GM19372 (cell line): ENCODE data around the gene CENPB.
A peak's percentile ranks its signal among the peaks of the same experiment; 100 is the strongest.
"Not testable (repeated sequence)": the region's sequence is repeated elsewhere in the genome, so short reads cannot be mapped to it uniquely, and the experiment has no call there.

Source experiments
- ATAC-seq: cut with Tn5 transposase; IDR thresholded peaks from one replicate; pipeline ENCODE4 v1.9.1; 2021; ENCODE audit warnings: mild to moderate bottlenecking, low read depth, moderate library complexity; ENCODE audit not compliant: unreplicated experiment

The CENPB gene, protein sequence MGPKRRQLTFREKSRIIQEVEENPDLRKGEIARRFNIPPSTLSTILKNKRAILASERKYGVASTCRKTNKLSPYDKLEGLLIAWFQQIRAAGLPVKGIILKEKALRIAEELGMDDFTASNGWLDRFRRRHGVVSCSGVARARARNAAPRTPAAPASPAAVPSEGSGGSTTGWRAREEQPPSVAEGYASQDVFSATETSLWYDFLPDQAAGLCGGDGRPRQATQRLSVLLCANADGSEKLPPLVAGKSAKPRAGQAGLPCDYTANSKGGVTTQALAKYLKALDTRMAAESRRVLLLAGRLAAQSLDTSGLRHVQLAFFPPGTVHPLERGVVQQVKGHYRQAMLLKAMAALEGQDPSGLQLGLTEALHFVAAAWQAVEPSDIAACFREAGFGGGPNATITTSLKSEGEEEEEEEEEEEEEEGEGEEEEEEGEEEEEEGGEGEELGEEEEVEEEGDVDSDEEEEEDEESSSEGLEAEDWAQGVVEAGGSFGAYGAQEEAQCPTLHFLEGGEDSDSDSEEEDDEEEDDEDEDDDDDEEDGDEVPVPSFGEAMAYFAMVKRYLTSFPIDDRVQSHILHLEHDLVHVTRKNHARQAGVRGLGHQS

DNA sequence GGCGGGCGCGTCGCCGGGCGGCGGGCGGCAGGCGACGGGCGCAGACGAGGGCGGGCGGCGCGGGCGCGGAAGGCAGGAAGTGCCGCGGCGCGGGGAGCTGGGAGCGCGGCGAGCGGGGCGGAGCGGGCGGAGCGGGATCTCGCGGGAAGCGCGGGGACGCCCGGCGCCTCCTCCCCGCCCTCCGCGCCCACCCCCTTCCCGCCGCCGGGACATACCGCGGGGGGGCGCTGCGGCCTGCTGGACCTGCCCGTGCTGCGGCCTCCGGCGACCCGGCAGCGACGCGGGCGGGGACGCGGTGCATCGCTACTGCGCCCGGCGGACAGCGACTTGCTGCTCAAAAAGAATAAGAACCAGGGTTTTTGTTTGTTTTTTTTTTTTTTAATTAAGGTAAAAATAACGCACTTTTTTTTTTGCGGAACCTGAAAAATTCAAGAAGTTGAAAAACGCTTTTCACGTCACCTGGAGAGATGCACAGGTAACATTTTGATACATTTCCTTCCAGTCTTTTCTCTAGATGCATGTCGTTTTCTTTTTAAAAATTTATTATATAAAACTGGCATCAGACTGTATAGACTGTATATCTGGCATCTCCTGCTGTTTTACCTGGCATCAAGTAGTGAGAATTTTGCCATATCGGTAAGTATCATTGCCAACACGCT is at the start of gene CENPB:
Gene CENPB, minus strand, starts transcription at position 76 of the 659 bp plus-strand sequence. CDS start 257 bp downstream, outside the sequence.
- peak; percentile 79 for ATAC-seq

DNA sequence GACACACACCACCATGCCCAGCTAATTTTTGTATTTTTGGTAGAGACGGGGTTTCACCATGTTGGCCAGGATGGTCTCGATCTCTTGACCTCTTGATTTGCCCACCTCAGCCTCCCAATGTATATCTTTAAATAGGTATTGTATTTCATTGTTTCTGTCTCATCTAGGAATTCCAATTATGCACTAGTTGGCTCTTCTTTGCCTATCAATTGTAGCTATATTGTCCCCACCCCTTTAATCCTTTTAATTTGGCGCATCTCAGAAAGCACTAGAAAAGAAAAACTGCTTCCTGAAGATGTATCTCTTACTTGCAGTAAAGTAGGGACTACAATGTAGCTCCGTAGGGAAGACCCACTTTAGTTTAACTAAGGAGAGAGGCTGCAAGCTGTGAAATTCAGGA is 49.6 kb upstream of the CENPB start:
- ATAC-seq = no peak

DNA sequence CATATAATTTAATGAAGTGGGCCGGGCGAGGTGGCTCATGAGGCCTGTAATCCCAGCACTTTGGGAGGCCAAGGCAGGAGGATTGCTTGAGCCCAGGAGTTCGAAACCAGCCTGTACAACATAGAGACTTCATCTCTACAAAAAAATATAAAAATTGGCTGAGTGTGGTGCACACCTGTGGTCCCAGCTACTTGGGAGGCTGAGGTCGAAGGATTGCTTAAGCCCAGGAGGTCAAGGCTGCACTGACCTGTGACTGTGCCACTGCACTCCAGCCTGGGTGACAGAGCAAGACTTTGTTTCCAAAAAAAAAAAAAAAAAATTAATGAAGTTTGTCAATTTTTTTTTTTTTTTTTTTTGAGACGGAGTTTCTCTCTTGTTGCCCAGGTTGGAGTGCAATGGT is 43.4 kb upstream of the CENPB start:
- ATAC-seq = not testable (repeated sequence)

DNA sequence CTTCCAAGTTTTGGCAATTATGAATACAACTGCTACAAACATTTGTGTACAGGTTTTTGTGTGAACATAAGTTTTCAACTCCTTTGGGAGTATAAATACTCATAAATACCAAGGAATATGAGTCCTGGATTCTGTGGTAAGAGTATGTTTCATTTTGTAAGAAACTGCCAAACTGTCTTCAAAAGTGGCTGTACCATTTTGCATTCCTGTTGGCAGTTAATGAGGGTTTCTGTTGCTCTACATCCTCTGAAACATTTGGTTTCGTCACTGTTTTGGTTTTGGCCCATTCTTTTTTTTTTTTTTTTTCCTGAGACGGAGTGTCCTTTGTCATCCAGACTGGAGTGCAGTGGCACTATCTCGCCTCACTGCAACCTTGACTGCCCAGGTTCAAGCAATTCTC is 42.3 kb upstream of the CENPB start:
- ATAC-seq = no peak

DNA sequence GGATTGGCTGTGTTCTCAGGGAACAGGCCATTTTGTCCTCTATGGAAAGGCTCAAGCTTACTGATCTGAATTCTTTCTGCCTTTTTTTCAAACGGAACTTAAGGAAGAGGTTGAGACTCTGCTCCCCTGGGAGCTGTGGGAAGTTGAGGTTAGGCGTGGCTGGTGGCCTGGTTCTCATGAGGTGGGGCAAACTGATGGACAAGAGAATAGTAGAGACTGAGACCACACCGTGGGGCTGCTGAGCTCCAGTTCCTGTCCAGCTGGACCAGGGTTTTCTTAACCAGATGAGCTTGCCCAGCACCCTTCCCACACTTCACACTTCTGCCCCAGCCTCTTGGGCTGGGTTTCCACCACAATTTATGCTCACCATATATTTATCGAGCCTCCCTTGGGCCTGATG is 39.9 kb upstream of the CENPB start:
- ATAC-seq = no peak

DNA sequence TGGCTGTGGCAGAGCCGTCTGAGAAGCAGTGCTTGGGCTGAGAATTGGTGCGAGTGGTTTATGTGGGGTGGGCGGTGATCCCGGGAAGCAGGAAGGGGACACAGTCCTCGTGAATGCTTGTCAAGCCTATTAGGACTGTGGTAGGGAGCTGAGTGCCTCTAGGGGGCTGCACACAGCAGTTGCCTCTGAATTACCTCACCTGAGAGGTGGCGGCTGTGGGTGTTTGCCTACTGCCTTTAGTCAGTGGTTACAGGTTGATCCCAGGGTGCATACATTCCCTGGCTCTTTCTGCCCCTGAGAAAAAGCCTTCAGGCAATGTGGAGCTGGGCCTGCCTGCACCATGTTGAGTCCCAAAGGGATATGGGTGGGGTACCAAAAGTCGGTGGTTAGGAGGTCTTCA is 39.0 kb upstream of the CENPB start:
- ATAC-seq = no peak

DNA sequence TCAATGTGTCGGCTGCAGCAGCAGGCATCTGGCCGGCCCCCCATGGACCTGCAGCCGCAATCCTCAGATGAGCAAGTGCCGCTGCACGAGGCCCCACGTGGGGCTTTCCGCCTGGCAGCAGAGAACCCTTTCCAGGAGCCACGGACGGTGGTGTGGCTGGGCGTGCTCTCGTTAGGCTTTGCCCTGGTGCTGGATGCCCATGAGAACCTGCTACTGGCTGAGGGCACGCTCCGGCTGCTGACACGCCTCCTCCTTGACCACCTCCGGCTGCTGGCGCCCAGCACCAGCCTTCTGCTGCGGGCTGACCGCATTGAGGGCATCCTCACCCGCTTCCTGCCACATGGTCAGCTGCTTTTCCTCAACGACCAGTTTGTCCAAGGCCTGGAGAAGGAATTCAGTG is 37.3 kb upstream of the CENPB start:
- no peak for ATAC-seq

DNA sequence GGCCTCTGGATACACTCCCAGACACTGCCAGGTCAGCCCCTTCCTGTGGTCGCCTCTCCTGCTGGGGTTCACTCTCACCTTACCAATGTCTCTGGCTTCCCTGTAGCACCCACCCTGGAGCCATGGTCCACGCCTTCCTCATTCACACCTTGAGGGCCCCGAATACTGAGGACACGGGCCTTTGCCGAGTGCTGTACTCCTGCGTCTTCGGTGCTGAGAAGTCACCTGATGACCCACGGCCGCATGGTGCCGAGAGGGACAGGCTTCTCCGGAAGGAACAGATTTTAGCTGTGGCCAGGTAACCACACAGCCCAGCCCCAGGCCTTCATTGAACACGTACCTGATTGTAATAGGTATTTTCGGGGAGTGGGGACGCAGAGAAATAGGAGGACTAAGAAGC is 35.5 kb upstream of the CENPB start:
- ATAC-seq = no peak

DNA sequence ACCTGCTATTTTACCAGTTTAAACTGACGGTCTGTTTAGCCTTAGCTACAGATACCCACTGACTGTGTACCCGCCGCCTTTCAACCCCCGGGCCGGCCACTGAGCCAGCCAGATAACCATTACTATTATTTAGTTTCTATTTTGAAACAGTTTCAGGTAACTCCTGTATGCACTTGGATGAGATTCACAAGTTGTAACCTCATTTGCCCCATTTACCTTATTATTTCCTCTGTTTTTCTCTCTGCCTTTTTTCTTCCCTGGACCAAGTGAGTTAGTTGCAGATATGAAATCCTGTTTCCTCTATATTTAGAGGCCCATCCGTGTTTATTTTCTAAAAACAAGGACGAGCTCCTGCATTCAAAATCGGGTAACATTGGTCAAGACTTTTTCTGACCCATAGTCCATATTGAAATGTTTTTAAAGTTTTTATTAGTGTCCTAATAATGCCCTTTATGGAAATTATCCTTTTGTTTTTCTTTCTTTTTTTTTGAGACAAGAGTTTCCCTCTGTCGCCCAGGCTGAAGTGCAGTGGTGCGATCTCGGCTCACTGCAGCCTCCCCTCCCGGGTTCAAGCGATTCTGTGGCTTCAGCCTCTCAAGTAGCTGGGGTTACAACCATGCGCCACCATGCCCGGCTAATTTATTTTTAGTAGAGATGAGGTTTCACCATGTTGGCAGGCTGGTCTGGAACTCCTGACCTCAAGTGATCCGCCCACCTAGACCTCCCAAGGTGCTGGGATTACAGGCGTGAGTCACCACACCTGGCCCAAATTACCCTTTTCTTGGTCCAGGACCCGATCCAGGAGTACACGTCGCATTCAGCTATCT is 34.6 kb upstream of the CENPB start:
- ATAC-seq = no peak

DNA sequence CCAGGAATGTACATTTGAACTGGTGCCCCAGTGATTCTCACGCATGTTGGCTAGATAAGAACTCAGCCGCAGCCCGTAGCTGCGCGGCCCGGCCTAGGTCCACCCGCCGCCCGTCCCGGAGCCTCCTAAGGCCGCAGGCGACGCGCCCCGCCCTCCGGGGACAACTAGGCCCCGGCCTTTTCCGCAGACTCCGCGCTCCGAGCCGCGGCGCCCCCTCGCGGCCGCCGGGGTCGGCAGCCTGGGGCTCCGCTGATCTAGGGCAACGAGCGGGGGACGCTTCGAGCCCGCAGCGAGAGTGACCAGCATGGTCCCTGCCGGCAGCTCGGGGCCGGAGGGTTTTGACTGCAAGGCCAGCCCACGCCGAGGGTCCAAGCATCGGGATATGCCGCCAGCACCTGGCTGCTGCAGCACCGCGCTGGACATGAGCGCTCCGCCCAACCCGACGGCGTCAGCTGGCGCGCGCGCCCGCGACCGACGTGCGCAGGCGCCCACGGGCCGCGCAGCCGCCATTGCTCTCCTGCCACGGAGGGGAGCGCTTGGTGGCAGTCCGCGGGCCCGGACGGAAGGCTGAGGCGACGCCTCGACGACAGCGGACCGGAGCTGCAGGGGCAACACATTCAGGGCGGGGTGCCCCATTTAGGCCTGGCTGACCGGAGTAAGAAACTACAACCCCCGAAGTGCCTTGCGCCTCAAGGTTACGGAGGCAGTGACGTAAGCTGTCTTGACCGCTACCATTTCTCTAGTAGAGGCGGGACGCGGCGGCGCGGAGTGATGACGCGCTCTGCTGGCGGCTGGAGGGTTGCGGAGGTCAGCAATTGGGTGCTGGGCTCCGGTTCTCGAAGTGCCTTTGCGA is 33.7 kb upstream of the CENPB start, which contains the start of gene AP5S1:
Gene AP5S1, plus strand, starts transcription at position 500 of the 853 bp plus-strand sequence. CDS start 1,571 bp downstream, outside the sequence.
- ATAC-seq = peak; percentile 85

DNA sequence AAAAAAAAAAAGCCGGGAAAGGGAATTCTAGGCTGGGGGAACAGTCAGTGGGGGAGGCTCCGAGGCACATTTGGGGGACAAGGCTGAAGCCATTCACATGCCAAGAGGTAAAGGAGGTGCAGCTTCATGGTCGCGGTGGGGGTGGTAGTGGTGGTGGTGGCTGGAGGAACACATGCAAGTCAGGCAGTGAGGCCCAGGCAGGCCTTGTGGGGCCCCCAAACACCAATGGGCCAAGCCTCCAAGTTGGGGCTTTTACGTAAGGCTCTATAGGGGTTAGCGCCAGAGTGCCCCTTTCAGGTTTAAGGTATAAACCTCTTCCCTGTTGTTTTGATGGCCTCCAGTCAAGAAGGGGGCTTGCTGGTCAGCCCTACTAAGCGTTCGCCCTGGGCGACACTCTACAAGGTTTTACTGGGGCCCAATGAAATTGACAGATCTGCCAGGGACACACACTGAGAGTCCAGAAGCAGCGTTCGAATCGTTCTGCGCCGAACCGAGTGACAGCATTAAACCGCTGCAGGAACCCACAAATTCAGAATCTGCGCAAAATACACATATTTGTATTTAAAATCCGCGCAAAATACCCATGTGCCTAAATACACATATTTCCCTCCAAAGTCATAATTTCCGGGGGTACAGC is 33.0 kb upstream of the CENPB start:
- no peak for ATAC-seq

DNA sequence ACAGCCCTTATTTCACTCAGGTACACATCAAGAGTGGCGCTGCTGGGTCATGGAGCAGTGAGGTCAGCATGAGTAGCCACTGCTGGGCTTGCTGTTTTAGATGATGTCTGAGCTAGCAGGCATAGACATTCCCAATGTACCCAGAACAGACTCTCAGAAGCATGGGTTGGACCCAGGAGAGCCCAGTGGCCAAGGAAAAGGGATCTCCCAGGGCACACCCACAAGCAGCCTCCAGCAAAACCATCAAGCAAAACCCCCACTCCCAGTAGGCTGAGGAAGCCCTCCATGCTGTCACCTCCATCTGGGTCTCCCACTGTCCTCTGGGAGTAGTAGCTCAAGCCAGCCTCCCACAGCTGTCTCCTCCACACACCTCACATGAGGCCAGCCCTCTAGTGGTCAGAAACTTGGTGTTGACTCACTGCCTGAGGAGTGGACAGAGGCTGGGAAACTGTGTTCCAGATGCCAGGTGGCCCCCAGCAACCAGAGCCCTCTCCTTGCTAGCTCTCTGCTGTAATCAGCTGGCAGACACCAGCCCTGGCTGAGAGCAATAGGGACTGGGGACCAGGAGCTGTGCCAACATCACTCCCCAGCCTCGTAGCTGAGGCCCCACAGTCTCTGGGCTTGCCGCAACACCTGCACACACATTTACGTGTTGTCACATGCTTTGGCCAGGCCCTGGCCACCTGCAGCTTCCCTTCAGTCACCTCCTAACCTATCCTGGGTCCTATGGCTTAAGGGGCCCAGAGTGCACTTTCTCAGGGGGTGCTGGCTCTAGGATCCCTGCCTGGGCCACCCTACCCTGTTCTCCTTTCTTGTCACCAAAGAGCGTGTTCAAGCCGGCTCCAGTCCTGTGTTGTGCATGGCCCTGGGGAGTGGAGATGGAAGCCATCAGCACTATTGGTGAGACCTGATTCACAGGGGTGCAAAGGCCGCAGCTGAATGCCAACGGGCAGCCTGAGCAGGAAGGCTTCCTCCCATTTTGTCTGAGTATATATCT is 31.9 kb upstream of the CENPB start:
- ATAC-seq = no peak

DNA sequence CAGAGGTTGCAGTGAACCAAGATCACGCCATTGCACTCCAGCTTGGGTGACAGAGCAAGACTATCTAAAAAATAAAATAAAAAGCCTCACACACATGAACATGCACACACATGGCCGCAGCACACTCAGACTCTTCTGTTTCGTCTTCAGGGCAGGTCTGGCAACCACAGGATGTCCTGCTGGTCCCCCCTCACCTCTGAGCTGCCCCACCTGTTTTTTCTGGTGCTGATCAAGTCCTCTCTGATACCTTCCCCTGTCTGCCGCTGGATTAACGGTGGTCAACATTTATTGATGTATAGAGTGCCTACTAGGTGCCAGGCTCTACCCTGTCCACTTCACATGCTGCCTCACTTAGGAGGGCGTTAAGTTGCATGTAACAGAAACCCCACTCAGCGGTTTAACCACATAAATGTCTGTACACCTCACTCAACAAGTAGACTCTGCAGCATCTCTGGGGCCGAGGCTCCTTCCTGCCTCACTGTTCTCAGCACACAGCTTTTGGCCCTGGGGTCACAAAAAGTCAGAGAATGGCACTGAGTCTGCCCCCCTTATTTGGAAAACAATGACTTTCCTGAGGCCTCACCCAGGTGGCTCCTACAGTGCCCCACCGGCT is 29.3 kb upstream of the CENPB start:
- ATAC-seq = no peak

DNA sequence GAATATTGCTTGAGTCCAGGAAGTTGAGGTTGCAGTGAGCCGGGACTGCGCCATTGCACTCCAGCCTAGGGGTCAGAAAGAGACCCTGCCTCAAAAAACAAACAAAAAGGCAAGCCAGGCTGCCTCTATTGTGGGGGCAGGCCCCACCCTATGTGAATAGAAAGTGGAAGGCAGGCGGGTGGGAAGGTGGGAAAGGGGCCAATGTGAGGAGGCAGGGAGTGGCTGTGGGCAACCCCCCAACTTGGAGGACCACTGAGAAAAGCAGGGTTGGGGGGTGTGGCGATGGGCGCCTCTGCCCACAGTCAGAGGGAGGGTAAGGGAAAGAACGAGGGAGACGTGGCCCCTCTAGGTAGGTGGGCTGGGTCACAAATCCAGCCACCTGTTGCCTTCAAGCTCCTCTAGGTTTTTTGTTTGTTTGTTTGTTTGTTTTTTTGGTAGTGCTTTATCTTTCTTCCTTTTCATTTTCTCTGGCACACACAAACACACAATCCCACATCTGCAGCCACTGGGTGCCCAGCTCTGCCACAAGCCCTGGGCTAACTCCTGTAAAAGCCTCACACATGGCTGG is 28.5 kb upstream of the CENPB start:
- ATAC-seq = no peak

DNA sequence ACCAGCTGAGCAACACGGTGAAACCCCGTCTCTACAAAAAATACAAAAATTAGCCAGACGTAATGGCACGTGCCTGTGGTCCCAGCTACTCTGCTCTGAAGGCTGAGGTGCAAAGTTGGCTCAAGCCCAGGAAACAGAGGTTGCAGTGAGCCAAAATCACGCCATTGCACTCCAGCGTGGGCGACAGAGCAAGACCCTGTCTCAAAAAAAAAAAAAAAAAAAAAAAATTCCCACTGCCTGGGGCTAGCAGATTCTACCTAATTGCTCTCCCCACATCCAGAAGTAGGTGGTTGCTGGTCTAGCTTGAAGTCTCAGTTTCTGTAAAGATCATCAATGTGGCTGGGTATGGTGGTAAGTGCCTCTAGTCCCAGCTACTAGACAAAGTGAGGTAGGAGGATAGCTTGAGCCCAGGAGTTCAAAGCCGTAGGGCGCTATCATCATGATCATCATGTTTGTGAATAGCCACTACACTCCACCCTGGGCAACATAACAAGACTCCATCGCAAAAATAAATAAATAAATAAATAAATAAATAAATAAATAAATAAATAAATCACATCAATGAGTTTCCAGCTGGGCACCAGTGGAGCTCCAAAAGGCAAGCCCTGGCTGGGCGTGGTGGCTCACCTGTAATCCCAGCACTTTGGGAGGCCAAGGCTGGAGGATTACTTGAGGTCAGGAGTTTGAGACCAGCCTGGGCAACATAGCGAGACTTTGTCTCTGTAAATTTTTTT is 27.5 kb upstream of the CENPB start:
- ATAC-seq = no peak

DNA sequence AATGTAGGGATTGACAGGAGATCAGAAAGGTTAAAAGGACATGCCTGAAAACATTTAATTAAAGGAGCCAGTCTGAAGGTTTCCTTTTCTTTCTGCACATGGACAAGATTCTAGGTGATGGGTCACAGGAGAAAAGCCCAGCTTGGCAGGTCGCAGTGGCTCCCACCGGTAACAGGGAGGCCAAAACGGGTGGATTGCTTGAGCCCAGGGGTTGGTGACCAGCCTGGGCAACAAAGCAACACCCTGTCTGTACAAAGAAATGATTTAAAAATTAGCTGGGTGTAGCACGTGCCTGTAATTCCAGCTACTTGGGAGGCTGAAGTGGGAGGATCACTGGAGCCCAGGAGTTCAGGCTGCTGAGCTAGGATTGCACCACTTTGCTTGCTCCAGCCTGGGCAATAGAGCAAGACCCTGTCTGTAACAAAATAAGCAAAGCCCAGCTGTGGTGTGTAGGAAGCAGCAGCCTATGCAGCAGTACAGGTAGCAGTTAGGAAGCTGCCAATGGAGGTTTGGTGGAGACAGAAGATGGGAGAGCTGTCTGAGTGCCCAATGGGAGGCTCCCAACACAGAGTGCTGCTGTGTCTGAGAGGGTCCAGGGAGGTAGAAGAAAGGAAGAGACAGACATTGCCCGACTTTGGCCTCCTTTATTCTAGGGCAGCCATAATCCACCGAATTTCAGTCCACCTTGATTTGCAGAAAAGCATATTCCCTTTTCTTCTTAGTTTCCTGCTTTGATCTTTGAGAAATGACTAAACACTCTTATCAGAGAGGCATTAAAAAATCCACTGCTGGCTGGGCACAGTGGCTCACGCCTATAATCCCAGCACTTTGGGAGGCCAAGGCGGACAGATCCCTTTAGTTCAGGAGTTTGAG is 26.7 kb upstream of the CENPB start:
- ATAC-seq = no peak
